HG03196 (cell line): Measurements from ENCODE around the gene CX3CL1.
A peak's percentile ranks its signal among the peaks of the same experiment; 100 is the strongest.
"Not testable (repeated sequence)": the region's sequence is repeated elsewhere in the genome, so short reads cannot be mapped to it uniquely, and the experiment has no call there.

Source experiments
- ATAC-seq: cut with Tn5 transposase; IDR thresholded peaks from one replicate; pipeline ENCODE4 v1.9.1; 2021; ENCODE audit not compliant: unreplicated experiment

CX3CL1 gene

DNA sequence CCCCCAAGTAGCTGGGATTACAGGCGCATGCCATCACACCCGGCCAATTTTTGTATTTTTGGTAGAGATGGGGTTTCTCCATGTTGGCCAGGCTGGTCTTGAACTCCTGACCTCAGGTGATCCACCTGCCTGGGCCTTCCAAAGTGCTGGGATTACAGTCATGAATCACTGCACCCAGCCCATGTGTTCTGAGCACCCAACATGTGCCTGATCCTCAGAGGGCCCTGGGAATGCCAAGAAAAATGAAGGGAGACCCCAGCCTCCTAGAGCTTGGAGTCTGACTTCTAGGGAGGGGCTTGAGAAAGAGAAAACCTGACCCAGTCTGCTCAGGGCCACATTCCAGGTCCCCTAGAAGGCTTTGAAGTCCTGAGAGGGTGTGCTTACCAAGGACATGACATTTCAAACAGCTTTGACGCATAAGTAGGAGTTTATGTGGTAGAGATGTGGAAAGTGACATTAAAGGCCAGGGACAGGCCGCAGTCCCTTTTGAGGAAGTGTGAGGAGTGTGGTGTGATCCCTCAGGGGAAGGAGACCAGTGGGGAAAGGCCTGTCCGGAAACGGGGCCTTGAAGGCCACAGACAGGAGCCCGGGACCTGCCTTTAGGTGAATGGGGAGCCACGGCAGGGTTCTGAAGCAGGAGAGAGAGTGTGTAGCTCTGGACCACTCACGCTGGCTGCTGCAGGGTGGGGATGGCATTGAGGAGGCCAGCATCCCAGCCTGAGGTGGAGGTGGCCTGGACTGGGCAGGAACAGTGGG, 14.8 kb upstream of the CX3CL1 start:
- no peak for ATAC-seq

GRCh38 chr16:57358086-57358420, 14.2 kb upstream of the CX3CL1 start:
- no peak for ATAC-seq

DNA sequence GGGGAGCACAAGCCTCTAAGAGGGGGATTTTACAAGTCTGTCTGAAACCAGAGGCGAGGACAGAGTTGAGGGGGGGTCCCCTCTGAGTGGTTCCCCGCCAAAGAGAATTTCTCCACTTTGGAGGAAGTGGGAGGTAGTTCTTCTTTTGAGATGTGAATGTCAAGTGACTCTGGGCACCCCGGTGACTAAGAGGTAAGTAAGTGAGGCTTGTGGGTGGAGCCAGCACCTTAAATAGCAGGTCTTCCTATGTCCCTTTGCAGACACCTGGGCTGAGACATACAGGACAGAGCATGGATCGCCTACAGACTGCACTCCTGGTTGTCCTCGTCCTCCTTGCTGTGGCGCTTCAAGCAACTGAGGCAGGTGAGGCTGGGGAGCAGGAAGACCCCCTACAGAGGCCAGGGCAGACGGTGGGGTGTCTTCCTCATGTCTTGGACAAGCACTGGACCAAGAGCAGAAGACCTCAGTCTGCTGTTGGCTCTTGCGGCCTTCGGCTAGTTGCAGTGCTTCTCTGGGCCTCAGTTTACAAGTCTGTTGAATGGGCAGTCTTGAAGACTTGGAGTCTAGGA, 13.7 kb upstream of the CX3CL1 start, which contains the start of gene CCL22:
TSS of gene CCL22 (plus strand) at position 257 of the 569 bp plus-strand sequence. CDS start at position 291, 34 bp downstream.
- peak; percentile 50 for ATAC-seq

DNA sequence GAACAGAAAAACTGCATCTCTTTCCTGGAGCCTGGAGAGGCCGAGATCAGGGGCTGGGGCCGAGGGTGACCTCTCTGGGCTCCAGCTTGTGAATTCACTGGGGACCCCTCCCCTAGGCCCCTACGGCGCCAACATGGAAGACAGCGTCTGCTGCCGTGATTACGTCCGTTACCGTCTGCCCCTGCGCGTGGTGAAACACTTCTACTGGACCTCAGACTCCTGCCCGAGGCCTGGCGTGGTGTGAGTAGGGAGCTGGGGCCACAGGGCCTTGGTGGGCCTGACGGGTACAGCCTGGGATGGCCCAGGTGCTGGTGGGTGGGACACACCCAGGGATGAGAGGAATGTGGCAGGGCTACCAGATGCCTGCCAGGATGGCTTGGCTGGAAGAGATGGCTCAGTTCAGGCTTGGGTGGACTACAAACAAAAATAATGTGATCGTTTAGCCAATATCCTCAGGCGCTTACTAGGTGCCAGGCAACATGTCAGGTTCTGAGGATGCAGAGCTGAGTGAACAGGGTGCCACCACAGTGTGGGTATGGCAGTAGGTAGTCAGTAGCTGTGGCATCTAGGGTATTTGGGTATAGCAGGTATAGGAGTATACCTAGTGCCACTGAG, 11.9 kb upstream of the CX3CL1 start:
- ATAC-seq, result no peak

GRCh38 chr16:57361404-57361803, 10.9 kb upstream of the CX3CL1 start:
- no peak for ATAC-seq

- ATAC-seq, result no peak
Observed at GRCh38 chr16:57364143-57364542, 8.1 kb upstream of the CX3CL1 start.

- ATAC-seq, result no peak
Observed at GRCh38 chr16:57366544-57367040, 5.7 kb upstream of the CX3CL1 start.

DNA sequence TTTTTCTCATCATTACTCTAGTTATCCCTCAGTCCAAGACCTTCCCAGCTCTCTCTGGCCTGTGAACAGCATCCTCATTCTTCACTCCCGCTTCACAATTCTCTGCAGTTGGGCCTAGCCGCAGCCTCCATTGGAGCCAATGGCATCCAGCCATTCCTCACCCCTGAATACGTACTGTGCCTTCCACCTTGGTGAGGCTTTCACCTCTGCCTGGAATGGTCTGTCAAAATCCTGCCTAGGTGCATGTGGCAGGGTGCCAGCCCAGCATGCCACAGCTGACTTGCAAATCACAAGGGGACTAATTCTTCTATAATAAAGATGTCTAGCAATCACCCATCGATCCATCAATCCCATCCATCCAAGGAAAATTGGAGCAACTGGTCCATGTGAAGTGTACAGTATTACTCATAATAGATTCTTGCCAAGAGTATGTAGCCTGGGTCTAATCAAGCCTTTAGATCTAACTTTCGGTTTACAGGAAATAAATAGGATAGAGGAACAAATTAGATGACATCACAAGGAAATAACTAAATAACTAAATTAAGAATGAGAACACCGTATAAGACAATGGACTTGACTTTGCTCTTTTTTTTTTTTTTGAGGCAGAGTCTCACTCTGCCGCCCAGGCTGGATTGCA, 5.1 kb upstream of the CX3CL1 start:
- no peak for ATAC-seq

- ATAC-seq, result no peak
Observed at GRCh38 chr16:57371494-57372371, 557 bp upstream of the CX3CL1 start.

DNA sequence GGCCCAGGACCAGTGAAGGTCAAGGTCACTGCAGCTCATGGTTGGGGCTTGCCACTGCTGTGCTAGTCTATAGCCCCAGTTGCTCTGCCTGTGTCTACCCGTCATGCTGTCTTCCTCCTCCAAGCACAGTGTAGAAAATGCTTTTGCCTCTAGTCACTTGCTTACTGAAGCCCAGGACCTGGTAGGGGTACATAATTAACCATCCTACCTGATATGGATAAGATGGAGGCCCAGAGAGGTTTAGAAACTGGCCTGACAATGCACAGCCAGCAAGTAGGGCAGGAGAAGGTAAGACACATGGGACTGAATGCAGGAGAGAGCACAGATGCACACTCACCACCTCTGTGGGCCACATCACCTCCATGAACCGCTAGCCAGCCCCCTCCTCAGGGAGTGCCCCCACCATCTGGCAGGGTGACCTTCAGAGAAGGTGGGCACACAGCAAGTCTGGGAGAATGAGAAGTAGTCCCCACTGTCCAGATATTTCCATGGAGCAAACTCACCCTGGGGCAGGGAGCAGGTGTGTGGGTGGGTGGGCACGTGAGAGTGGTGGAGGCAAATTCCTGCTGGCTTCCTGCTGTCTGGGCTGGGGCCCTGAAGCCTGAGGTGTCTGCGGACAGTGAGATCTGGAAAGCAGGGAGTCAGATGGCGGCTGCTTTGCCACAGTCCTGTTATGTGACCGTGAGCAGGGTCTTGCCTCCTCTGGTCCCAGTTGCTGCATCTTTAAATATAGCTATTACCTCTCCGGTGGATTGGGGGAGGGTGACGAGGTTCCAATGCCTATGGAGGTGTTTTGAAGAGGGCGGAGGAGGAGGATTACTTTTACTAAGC, 1.0 kb downstream of the CX3CL1 start:
- no peak for ATAC-seq

- ATAC-seq, result no peak
Observed at GRCh38 chr16:57374067-57374534, 1.8 kb downstream of the CX3CL1 start.

DNA sequence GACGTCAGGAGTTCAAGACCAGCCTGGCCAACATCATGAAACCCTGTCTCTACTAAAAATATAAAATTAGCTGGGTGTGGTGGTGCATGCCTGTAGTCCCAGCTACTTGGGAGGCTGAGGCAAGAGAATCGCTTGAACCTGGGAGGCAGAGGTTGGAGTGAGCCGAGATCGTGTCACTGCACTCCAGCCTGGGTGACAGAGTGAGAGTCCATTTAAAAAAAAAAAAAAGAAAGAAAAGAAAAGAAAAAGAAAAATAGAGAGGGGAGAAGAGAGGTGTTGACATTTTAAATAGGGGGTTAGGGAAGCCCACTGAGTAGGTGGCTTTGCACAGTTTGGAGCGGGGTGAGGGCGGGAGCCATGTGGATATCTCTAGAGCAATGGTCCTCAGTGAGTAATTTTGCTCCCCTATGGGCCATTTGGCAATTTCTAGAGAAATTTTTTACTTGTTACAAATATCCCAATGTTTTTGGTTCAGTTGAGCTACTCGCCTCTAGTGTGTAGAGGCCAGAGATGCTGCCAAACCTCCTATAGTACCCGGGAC, 2.7 kb downstream of the CX3CL1 start:
- ATAC-seq, result not testable (repeated sequence)

GRCh38 chr16:57376313-57376818, 4.1 kb downstream of the CX3CL1 start:
- ATAC-seq, result no peak

GRCh38 chr16:57377080-57377841, 5.0 kb downstream of the CX3CL1 start:
- ATAC-seq, result peak; percentile 67

DNA sequence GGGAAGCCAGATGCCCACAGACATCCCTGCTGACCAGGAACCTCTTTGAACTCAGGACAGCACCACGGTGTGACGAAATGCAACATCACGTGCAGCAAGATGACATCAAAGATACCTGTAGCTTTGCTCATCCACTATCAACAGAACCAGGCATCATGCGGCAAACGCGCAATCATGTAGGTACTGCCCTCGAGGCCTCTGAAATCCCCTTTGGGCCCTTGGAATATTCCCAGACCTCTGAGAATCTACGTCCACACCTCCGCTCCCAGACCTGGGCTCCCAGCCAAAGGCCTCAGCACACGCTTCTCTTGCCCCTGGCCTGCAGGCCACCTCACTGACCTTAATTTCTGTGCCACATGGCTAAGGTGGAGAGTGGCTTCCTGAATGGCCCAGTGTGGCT, 7.3 kb downstream of the CX3CL1 start:
- no peak for ATAC-seq

- ATAC-seq, result no peak
Observed at GRCh38 chr16:57380671-57381462, 8.6 kb downstream of the CX3CL1 start.

- no peak for ATAC-seq
Observed at GRCh38 chr16:57381791-57382534, 9.7 kb downstream of the CX3CL1 start.
